HepG2 (cell line): Measurements from ENCODE around the gene USP34. TPM values are rescaled to one million over a fixed set of nuclear protein-coding genes. Genes with fewer than 3 reads are reported as not detected.

Source experiments
- BORCS8-MEF2B ChIP-seq: sonication (generic); formaldehyde crosslinking; IDR thresholded peaks from 2 replicates; pipeline ENCODE4 v1.8.0; 2022; ENCODE audit warnings: mild to moderate bottlenecking, missing genetic modification reagents
- CAMTA2 ChIP-seq: sonication (generic); formaldehyde crosslinking; IDR thresholded peaks from 2 replicates; pipeline ENCODE4 v1.4.0; 2020; ENCODE audit warnings: mild to moderate bottlenecking, missing genetic modification reagents, borderline replicate concordance
- GABPB1 ChIP-seq: IDR thresholded peaks from 2 replicates; pipeline ENCODE4 v1.6.1; 2016; ENCODE audit warnings: mild to moderate bottlenecking, missing genetic modification reagents, moderate library complexity, missing compliant biosample characterization
- HMGA1 ChIP-seq: sonication (generic); formaldehyde crosslinking; conservative IDR thresholded peaks from 2 replicates; pipeline ENCODE4 v1.4.0; 2020; ENCODE audit warnings: missing genetic modification reagents
- POLR2AphosphoS5 ChIP-seq: IDR thresholded peaks from 2 replicates; pipeline ENCODE4 v1.6.1; 2012; ENCODE audit warnings: low read depth, low read length
- SAP130 ChIP-seq: IDR thresholded peaks from 2 replicates; pipeline ENCODE4 v1.6.1; 2016; ENCODE audit warnings: low read depth
- STAT5B ChIP-seq: sonication (generic); formaldehyde crosslinking; IDR thresholded peaks from 2 replicates; pipeline ENCODE4 v1.4.0; 2020; ENCODE audit warnings: missing genetic modification reagents
- ZBTB33 ChIP-seq: sonication (generic); formaldehyde crosslinking; IDR thresholded peaks from 2 replicates; pipeline ENCODE4 v1.4.0; 2020; ENCODE audit warnings: missing genetic modification reagents
- ZFAT ChIP-seq: sonication (generic); formaldehyde crosslinking; conservative IDR thresholded peaks from 2 replicates; pipeline ENCODE4 v1.8.1; 2023; ENCODE audit warnings: missing genetic modification reagents, inconsistent platforms
- ZKSCAN5 ChIP-seq: sonication (generic); formaldehyde crosslinking; IDR thresholded peaks from 2 replicates; pipeline ENCODE4 v1.5.1; 2020; ENCODE audit warnings: mild to moderate bottlenecking, missing genetic modification reagents
- ZMYM3 ChIP-seq: sonication (generic); formaldehyde crosslinking; IDR thresholded peaks from 2 replicates; pipeline ENCODE4 v1.5.1; 2020; ENCODE audit warnings: mild to moderate bottlenecking, missing genetic modification reagents
- ZNF451 ChIP-seq: sonication (generic); formaldehyde crosslinking; IDR thresholded peaks from 2 replicates; pipeline ENCODE4 v1.5.0; 2020; ENCODE audit warnings: mild to moderate bottlenecking, missing genetic modification reagents
- ZNF646 ChIP-seq: sonication (generic); formaldehyde crosslinking; IDR thresholded peaks from 2 replicates; pipeline ENCODE4 v1.9.0; 2021; ENCODE audit warnings: mild to moderate bottlenecking, missing genetic modification reagents
- polyA plus RNA-seq, 8 experiments: library from polyadenylated mRNA; depleted of rRNA in 3 of 8; stranded (reverse) in 7 of 8; unstranded in 1 of 8; fragments of >200 nt; fragmentation: Illumina TruSeq in 4 of 8; extraction: Trizol in 4 of 8; gene quantifications; 2 replicates each; pipeline versions ENCODE4 v1.2.1 to v1.2.3, GENCODE V29; 2011 to 2016; ENCODE audit warnings: low read depth in 4 of 8, missing spikeins in 1 of 8, mixed read lengths in 1 of 8; ENCODE audit not compliant: insufficient read depth in 1 of 8
- total RNA-seq, 5 experiments: library from RNA; depleted of rRNA; stranded (reverse); fragments of >200 nt; fragmentation: Illumina TruSeq; extraction: Trizol; gene quantifications; 2 replicates each; pipeline ENCODE4 v1.2.3, GENCODE V29; 2016; ENCODE audit warnings: low read depth in 1 of 5
- TF ChIP-seq, protein P1 (sequence below): IDR thresholded peaks from 2 replicates; pipeline ENCODE4 v1.6.1; 2016; ENCODE audit warnings: low read depth
- TF ChIP-seq, protein P2 (sequence below): sonication (generic); formaldehyde crosslinking; IDR thresholded peaks from 2 replicates; pipeline ENCODE4 v1.5.1; 2020; ENCODE audit warnings: missing genetic modification reagents, mild to moderate bottlenecking, borderline replicate concordance
- TF ChIP-seq, protein P3 (sequence below): sonication (generic); formaldehyde crosslinking; IDR thresholded peaks from 2 replicates; pipeline ENCODE4 v1.4.0; 2020; ENCODE audit warnings: missing genetic modification reagents, mild to moderate bottlenecking, borderline replicate concordance

The USP34 gene
- total and polyA plus RNA-seq, 2 of the 13 experiments (the other 11 are each of a cell fraction or from before 2014, with no cell fraction given), result 99.2 to 100 TPM

DNA sequence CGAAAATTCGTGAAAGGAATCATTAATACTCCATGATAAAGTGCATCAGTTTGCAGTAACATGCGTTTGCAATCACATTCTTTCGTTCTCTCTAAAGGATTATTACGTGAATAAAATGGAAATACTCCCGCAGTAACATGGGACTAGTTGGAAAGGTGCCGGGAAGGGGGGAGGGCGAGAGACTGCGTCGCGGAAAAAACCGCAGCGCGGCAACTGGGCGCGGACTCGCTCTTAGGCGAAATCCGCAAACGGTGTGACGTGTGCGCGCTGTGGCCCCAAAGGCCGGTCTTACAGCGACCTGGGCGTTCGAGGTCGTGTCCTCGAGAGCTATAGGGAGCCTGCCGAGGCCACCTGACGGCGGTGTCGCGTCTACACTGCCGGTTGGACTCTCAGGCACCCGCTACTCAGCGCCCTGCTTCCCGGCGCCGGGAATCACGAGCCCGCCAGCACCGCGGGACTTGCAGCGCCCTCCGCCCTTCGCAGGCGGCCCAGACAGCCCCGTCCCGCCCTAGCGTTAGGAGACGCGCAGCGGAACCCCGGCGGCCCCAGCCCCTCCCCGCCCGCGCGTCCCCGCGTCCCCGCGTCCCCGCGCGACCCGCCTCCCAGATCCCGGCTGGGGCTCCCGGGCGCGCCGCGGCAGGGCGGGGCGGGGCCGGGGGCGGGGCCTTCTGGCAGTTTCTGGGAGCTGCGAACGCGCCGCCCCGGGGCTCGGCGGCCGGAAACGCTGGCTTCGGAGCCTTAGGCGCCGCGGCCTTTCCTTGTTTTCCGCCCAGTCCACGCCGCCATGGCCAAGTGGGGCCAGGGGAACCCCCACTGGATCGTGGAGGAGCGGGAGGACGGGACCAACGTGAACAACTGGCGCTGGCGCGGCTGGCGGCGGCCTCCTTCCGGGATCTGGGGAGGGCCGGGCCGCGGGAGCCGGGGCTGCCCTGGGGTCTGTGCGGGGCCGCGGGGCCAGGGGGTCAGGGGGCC lies 293.8 kb downstream of the USP34 start (continued):
- TF ChIP-seq ZNF646 (peak; percentile 64; the same call in 1 of the 2 replicates), ZNF451 (CRISPR knock-in tag) (peak; percentile 95; the same call in 1 of the 2 replicates), CAMTA2 (CRISPR knock-in tag) (0 out of 2 replicates have a peak, but pooled peaks have one; percentile 56), SAP130 (peak; percentile 85), POLR2AphosphoS5 (peak; percentile 91), ZMYM3 (peak; percentile 57; the same call in 1 of the 2 replicates), GABPB1 (CRISPR knock-in tag) (peak; percentile 85), ZBTB33 (peak; percentile 69), HMGA1 (CRISPR knock-in tag) (no peak), BORCS8-MEF2B (CRISPR knock-in tag) (peak; percentile 90), STAT5B (CRISPR knock-in tag) (0 out of 2 replicates have a peak, but pooled peaks have one; percentile 23), ZFAT (CRISPR knock-in tag) (no peak), ZKSCAN5 (CRISPR knock-in tag) (peak; percentile 48; the same call in 1 of the 2 replicates)
- TF ChIP-seq, protein P1, sequence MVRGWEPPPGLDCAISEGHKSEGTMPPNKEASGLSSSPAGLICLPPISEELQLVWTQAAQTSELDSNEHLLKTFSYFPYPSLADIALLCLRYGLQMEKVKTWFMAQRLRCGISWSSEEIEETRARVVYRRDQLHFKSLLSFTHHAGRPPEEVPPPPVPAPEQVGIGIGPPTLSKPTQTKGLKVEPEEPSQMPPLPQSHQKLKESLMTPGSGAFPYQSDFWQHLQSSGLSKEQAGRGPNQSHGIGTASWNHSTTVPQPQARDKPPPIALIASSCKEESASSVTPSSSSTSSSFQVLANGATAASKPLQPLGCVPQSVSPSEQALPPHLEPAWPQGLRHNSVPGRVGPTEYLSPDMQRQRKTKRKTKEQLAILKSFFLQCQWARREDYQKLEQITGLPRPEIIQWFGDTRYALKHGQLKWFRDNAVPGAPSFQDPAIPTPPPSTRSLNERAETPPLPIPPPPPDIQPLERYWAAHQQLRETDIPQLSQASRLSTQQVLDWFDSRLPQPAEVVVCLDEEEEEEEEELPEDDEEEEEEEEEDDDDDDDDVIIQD (CRISPR knock-in tag), result no peak; the same call in 1 of the 2 replicates
- TF ChIP-seq, protein P2, sequence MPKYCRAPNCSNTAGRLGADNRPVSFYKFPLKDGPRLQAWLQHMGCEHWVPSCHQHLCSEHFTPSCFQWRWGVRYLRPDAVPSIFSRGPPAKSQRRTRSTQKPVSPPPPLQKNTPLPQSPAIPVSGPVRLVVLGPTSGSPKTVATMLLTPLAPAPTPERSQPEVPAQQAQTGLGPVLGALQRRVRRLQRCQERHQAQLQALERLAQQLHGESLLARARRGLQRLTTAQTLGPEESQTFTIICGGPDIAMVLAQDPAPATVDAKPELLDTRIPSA (CRISPR knock-in tag), result peak; percentile 76; the same call in 1 of the 2 replicates
- TF ChIP-seq, protein P3, sequence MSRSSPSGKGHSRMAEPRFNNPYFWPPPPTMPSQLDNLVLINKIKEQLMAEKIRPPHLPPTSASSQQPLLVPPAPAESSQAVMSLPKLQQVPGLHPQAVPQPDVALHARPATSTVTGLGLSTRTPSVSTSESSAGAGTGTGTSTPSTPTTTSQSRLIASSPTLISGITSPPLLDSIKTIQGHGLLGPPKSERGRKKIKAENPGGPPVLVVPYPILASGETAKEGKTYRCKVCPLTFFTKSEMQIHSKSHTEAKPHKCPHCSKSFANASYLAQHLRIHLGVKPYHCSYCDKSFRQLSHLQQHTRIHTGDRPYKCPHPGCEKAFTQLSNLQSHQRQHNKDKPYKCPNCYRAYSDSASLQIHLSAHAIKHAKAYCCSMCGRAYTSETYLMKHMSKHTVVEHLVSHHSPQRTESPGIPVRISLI (CRISPR knock-in tag), result peak; percentile 57; the same call in 1 of the 2 replicates
